ENCODE measurements around the gene RPS26.

DNA sequence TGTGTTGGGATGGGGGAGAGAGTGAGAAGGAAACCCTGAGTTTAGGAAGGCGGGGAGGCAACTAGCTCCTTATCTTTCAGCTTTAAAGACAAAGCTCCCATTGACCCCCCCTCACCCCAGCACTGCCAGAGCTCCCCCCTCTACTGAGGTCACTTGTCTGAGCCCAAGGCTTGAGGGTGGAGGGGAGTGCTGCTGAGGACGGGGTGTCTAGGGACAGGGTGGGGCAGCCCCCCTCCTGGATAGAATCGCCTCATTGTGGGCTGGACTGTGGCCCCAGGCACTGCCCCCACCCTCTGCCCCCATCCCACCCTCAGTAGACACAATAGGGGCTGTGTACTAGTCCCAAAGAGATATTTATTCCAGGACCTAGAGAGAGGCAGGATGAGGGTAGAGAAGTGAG lies 41.2 kb downstream of the RPS26 start:
- TF ChIP-seq, protein P1, sequence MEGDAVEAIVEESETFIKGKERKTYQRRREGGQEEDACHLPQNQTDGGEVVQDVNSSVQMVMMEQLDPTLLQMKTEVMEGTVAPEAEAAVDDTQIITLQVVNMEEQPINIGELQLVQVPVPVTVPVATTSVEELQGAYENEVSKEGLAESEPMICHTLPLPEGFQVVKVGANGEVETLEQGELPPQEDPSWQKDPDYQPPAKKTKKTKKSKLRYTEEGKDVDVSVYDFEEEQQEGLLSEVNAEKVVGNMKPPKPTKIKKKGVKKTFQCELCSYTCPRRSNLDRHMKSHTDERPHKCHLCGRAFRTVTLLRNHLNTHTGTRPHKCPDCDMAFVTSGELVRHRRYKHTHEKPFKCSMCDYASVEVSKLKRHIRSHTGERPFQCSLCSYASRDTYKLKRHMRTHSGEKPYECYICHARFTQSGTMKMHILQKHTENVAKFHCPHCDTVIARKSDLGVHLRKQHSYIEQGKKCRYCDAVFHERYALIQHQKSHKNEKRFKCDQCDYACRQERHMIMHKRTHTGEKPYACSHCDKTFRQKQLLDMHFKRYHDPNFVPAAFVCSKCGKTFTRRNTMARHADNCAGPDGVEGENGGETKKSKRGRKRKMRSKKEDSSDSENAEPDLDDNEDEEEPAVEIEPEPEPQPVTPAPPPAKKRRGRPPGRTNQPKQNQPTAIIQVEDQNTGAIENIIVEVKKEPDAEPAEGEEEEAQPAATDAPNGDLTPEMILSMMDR (IDR thresholded peaks at IDR 0.05) = no peak
- TF ChIP-seq, protein P2, sequence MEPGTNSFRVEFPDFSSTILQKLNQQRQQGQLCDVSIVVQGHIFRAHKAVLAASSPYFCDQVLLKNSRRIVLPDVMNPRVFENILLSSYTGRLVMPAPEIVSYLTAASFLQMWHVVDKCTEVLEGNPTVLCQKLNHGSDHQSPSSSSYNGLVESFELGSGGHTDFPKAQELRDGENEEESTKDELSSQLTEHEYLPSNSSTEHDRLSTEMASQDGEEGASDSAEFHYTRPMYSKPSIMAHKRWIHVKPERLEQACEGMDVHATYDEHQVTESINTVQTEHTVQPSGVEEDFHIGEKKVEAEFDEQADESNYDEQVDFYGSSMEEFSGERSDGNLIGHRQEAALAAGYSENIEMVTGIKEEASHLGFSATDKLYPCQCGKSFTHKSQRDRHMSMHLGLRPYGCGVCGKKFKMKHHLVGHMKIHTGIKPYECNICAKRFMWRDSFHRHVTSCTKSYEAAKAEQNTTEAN (CRISPR knock-in tag; IDR thresholded peaks at IDR 0.05) = no peak
- TF ChIP-seq NR3C1 (CRISPR knock-in tag; conservative IDR thresholded peaks at IDR 0.05; ENCODE audit: low read depth) (no peak), ZNF671 (CRISPR knock-in tag; IDR thresholded peaks at IDR 0.05) (no peak), NFYB (CRISPR knock-in tag; conservative IDR thresholded peaks at IDR 0.05; ENCODE audit: low read depth) (no peak), TCF7 (CRISPR knock-in tag; IDR thresholded peaks at IDR 0.05; ENCODE audit: low read depth) (no peak)
- TF ChIP-seq, protein P3, sequence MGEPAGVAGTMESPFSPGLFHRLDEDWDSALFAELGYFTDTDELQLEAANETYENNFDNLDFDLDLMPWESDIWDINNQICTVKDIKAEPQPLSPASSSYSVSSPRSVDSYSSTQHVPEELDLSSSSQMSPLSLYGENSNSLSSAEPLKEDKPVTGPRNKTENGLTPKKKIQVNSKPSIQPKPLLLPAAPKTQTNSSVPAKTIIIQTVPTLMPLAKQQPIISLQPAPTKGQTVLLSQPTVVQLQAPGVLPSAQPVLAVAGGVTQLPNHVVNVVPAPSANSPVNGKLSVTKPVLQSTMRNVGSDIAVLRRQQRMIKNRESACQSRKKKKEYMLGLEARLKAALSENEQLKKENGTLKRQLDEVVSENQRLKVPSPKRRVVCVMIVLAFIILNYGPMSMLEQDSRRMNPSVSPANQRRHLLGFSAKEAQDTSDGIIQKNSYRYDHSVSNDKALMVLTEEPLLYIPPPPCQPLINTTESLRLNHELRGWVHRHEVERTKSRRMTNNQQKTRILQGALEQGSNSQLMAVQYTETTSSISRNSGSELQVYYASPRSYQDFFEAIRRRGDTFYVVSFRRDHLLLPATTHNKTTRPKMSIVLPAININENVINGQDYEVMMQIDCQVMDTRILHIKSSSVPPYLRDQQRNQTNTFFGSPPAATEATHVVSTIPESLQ (CRISPR knock-in tag; IDR thresholded peaks at IDR 0.05) = no peak
- TF ChIP-seq, protein P4, sequence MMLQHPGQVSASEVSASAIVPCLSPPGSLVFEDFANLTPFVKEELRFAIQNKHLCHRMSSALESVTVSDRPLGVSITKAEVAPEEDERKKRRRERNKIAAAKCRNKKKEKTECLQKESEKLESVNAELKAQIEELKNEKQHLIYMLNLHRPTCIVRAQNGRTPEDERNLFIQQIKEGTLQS (CRISPR knock-in tag; conservative IDR thresholded peaks at IDR 0.05) = no peak
